Measurements from ENCODE around the gene TRRAP.

The TRRAP gene

DNA sequence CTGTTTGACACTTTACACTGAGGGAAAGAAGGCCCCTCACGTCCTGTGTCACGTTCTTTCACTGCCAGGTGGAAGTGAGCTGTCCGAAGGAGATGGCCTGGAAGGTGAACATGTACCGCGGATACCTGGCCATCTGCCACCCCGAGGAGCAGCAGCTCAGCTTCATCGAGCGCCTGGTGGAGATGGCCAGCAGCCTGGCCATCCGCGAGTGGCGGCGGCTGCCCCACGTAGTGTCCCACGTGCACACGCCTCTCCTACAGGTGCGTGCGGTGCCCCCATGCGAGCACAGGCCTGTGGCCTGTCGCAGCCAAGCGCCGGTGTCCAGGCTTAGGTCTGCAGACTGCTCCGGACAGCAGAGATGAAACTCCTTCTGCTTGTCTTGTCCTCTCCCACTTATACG is 103.4 kb downstream of the TRRAP start:
- no peak overlapping the region for H2BK12ac ChIP-seq (ENCODE audit: low read length)
- no peak overlapping the region for H3K23ac ChIP-seq (ENCODE audit: low read length)
- H3K9me3 ChIP-seq (ENCODE audit: insufficient read depth, low read depth, low read length) = no peaks in the 10 kb centered on the region
- no CpG with 5 or more reads among the region's 23 CpGs for WGBS (ENCODE audit: extremely low coverage, insufficient coverage, insufficient read length)
- no peaks in the 10 kb centered on the region for H3K27me3 ChIP-seq (ENCODE audit: insufficient read depth, low read length)
- no peak overlapping the region for H4K8ac ChIP-seq (ENCODE audit: low read depth, low read length)
- no peak overlapping the region for H3K18ac ChIP-seq (ENCODE audit: low read length)
- H3K4me3 ChIP-seq (ENCODE audit: low read depth, low read length) = no peak overlapping the region
- H3K79me2 ChIP-seq (ENCODE audit: control insufficient read depth, insufficient read depth, low read length, poor library complexity) = no peaks in the 10 kb centered on the region
- DNase-seq = no peak
- no peaks in the 10 kb centered on the region for H3K79me1 ChIP-seq (ENCODE audit: low read length)
- no peak overlapping the region for H3K9ac ChIP-seq (ENCODE audit: low read length)
- H3K4ac ChIP-seq (ENCODE audit: low read depth, low read length) = no peak overlapping the region
- H3K27ac ChIP-seq (ENCODE audit: low read depth, low read length) = no peak overlapping the region
- no peak overlapping the region for H2BK120ac ChIP-seq (ENCODE audit: insufficient read depth, low read length, poor library complexity)
- H3K4me1 ChIP-seq (ENCODE audit: control insufficient read depth in 1 of 2, insufficient read depth in 2 of 2, low read length in 2 of 2) = no peaks in the 10 kb centered on the region
- no peak overlapping the region for H2BK5ac ChIP-seq (ENCODE audit: low read depth, low read length, poor library complexity)
- H4K91ac ChIP-seq (ENCODE audit: low read depth, low read length) = no peak overlapping the region
- no peak overlapping the region for H2AK5ac ChIP-seq (ENCODE audit: low read length)
- H3K14ac ChIP-seq (ENCODE audit: low read length) = no peak overlapping the region
- H3K36me3 ChIP-seq (ENCODE audit: control insufficient read depth in 1 of 2, insufficient read depth in 2 of 2, low read length in 2 of 2) = peaks cover 42 to 68% of the 10 kb centered on the region in 2 experiments
- H4K12ac ChIP-seq (ENCODE audit: low read depth, low read length) = no peak overlapping the region
- no peak overlapping the region for H2AFZ ChIP-seq (ENCODE audit: insufficient read depth, low read length, poor library complexity)
- no peak overlapping the region for H3K4me2 ChIP-seq (ENCODE audit: low read length)

DNA sequence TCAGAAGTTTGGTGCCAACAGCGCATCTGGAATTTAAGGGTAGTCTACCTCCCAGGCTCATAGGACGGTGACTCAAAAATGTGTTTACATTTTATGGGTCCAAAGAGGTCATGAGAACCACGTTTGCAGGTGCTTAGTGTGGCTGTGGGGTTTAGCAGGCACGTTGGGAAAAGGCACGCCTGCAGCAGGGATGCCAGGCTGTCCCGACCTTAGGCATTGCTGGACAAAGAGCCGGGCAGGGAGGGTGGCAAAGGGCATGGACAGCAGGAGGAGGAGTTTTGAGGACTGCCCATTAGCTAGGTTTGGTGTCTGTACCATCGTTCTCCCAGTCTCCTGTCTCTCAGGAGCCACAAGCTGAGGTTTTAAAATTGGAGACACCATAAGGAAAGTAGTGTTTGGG is 104.4 kb downstream of the TRRAP start:
- Histone ChIP-seq H3K27me3 (ENCODE audit: insufficient read depth, low read length) (no peaks in the 10 kb centered on the region), H3K18ac (ENCODE audit: low read length) (no peak overlapping the region), H2AK5ac (ENCODE audit: low read length) (no peak overlapping the region), H2BK5ac (ENCODE audit: low read depth, low read length, poor library complexity) (no peak overlapping the region), H3K4ac (ENCODE audit: low read depth, low read length) (no peak overlapping the region), H3K9me3 (ENCODE audit: insufficient read depth, low read depth, low read length) (no peaks in the 10 kb centered on the region), H4K12ac (ENCODE audit: low read depth, low read length) (no peak overlapping the region), H3K79me1 (ENCODE audit: low read length) (no peaks in the 10 kb centered on the region), H3K14ac (ENCODE audit: low read length) (no peak overlapping the region), H3K4me1 (ENCODE audit: control insufficient read depth in 1 of 2, insufficient read depth in 2 of 2, low read length in 2 of 2) (no peaks in the 10 kb centered on the region), H2BK12ac (ENCODE audit: low read length) (no peak overlapping the region), H3K4me3 (ENCODE audit: low read depth, low read length) (no peak overlapping the region), H4K91ac (ENCODE audit: low read depth, low read length) (no peak overlapping the region), H3K36me3 (ENCODE audit: control insufficient read depth in 1 of 2, insufficient read depth in 2 of 2, low read length in 2 of 2) (peaks cover 33 to 59% of the 10 kb centered on the region in 2 experiments), H2AFZ (ENCODE audit: insufficient read depth, low read length, poor library complexity) (no peak overlapping the region), H2BK120ac (ENCODE audit: insufficient read depth, low read length, poor library complexity) (no peak overlapping the region), H3K79me2 (ENCODE audit: control insufficient read depth, insufficient read depth, low read length, poor library complexity) (no peaks in the 10 kb centered on the region), H3K4me2 (ENCODE audit: low read length) (no peak overlapping the region), H3K27ac (ENCODE audit: low read depth, low read length) (no peak overlapping the region), H4K8ac (ENCODE audit: low read depth, low read length) (no peak overlapping the region), H3K23ac (ENCODE audit: low read length) (no peak overlapping the region), H3K9ac (ENCODE audit: low read length) (no peak overlapping the region)
- DNase-seq = no peak
- WGBS (ENCODE audit: extremely low coverage, insufficient coverage, insufficient read length) = no CpG with 5 or more reads among the region's 8 CpGs

DNA sequence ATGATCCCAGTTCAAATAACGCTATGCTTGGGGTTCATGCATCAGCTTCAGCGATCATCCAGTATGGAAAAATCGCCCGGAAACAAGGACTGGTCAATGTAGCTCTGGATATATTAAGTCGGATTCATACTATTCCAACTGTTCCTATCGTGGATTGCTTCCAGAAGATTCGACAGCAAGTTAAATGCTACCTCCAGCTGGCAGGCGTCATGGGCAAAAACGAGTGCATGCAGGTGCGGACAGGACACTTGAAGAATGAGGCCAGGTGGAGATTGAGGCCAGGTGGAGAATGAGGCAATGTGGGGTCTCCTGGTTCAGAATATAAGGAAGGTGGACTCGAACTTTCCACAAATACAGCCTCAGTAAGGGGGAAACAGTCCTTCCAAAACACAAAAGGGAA is 105.8 kb downstream of the TRRAP start:
- Histone ChIP-seq H4K12ac (ENCODE audit: low read depth, low read length) (no peak overlapping the region), H3K27me3 (ENCODE audit: insufficient read depth, low read length) (no peaks in the 10 kb centered on the region), H2BK5ac (ENCODE audit: low read depth, low read length, poor library complexity) (no peak overlapping the region), H3K14ac (ENCODE audit: low read length) (no peak overlapping the region), H3K4ac (ENCODE audit: low read depth, low read length) (no peak overlapping the region), H4K8ac (ENCODE audit: low read depth, low read length) (no peak overlapping the region), H3K36me3 (ENCODE audit: control insufficient read depth in 1 of 2, insufficient read depth in 2 of 2, low read length in 2 of 2) (peaks cover 34 to 54% of the 10 kb centered on the region in 2 experiments), H3K27ac (ENCODE audit: low read depth, low read length) (no peak overlapping the region), H3K4me2 (ENCODE audit: low read length) (no peak overlapping the region), H3K18ac (ENCODE audit: low read length) (no peak overlapping the region), H3K23ac (ENCODE audit: low read length) (no peak overlapping the region), H2AK5ac (ENCODE audit: low read length) (no peak overlapping the region), H3K4me3 (ENCODE audit: low read depth, low read length) (no peak overlapping the region), H2BK120ac (ENCODE audit: insufficient read depth, low read length, poor library complexity) (no peak overlapping the region), H3K79me1 (ENCODE audit: low read length) (no peaks in the 10 kb centered on the region), H3K79me2 (ENCODE audit: control insufficient read depth, insufficient read depth, low read length, poor library complexity) (no peaks in the 10 kb centered on the region), H3K9ac (ENCODE audit: low read length) (no peak overlapping the region), H4K91ac (ENCODE audit: low read depth, low read length) (no peak overlapping the region), H3K9me3 (ENCODE audit: insufficient read depth, low read depth, low read length) (no peaks in the 10 kb centered on the region), H3K4me1 (ENCODE audit: control insufficient read depth in 1 of 2, insufficient read depth in 2 of 2, low read length in 2 of 2) (no peaks in the 10 kb centered on the region), H2AFZ (ENCODE audit: insufficient read depth, low read length, poor library complexity) (no peak overlapping the region), H2BK12ac (ENCODE audit: low read length) (no peak overlapping the region)
- no peak for DNase-seq
- no CpG with 5 or more reads among the region's 11 CpGs for WGBS (ENCODE audit: extremely low coverage, insufficient coverage, insufficient read length)

DNA sequence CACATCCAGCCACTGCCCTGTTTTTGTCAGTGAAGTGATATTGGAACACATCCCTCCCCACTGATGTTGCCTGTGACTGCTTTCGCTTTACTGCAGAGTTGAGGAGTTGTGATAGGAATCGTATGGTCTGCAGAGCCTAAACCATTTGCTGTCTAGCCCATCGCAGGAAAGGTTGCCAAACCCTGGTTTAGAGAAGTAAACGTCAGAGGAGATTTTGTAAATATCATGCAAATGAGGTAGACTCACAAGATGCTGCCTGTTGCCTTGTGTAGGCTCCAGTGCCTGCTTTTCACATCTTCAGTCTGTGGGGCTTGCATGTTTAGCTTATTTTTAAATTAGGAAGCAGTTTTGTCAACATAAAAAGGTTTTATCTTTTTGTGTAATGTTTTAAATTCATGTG is 107.1 kb downstream of the TRRAP start:
- Histone ChIP-seq H3K27me3 (ENCODE audit: insufficient read depth, low read length) (no peaks in the 10 kb centered on the region), H3K36me3 (ENCODE audit: control insufficient read depth in 1 of 2, insufficient read depth in 2 of 2, low read length in 2 of 2) (peaks cover 40 to 58% of the 10 kb centered on the region in 2 experiments), H2BK12ac (ENCODE audit: low read length) (no peak overlapping the region), H3K4me1 (ENCODE audit: control insufficient read depth in 1 of 2, insufficient read depth in 2 of 2, low read length in 2 of 2) (no peaks in the 10 kb centered on the region), H3K14ac (ENCODE audit: low read length) (no peak overlapping the region), H2BK5ac (ENCODE audit: low read depth, low read length, poor library complexity) (no peak overlapping the region), H3K4me2 (ENCODE audit: low read length) (no peak overlapping the region), H3K27ac (ENCODE audit: low read depth, low read length) (no peak overlapping the region), H3K23ac (ENCODE audit: low read length) (no peak overlapping the region), H3K79me2 (ENCODE audit: control insufficient read depth, insufficient read depth, low read length, poor library complexity) (no peaks in the 10 kb centered on the region), H3K9me3 (ENCODE audit: insufficient read depth, low read depth, low read length) (no peaks in the 10 kb centered on the region), H3K4me3 (ENCODE audit: low read depth, low read length) (no peak overlapping the region), H3K79me1 (ENCODE audit: low read length) (no peaks in the 10 kb centered on the region), H2AK5ac (ENCODE audit: low read length) (no peak overlapping the region), H3K4ac (ENCODE audit: low read depth, low read length) (no peak overlapping the region), H4K8ac (ENCODE audit: low read depth, low read length) (no peak overlapping the region), H4K91ac (ENCODE audit: low read depth, low read length) (no peak overlapping the region), H3K18ac (ENCODE audit: low read length) (no peak overlapping the region), H3K9ac (ENCODE audit: low read length) (no peak overlapping the region), H4K12ac (ENCODE audit: low read depth, low read length) (no peak overlapping the region), H2BK120ac (ENCODE audit: insufficient read depth, low read length, poor library complexity) (no peak overlapping the region), H2AFZ (ENCODE audit: insufficient read depth, low read length, poor library complexity) (no peak overlapping the region)
- no peak for DNase-seq
- WGBS (ENCODE audit: extremely low coverage, insufficient coverage, insufficient read length) = no CpG with 5 or more reads among the region's 4 CpGs
